Left ventricle myocardium superior (tissue), 1 donor: ENCODE results near the gene CDCP2. TPM values are rescaled to one million over a fixed set of nuclear protein-coding genes. Genes with fewer than 3 reads are reported as not detected.
"Not testable (repeated sequence)": the region's sequence is repeated elsewhere in the genome, so short reads cannot be mapped to it uniquely, and the experiment has no call there.

Experiments used
- ATAC-seq: fragments of 200-7000 bp; cut with Tn5 transposase; one replicate; pipeline ENCODE4 v1.9.1; 2020; ENCODE audit warnings: mild to moderate bottlenecking, moderate library complexity
- DNase-seq: peaks from one replicate; pipeline ENCODE4 v3.0.0-alpha.2; 2020
- intact Hi-C: fragments of 100-400 bp; cut with micrococcal nuclease; formaldehyde crosslinking; loops from one replicate; pipeline ENCODE4 v1.11.0; 2022
- total RNA-seq: library from RNA; stranded (reverse); fragmentation: NEBNext Ultra II Directional; extraction: Animal tissue kit (Norgen Biotek cat#: 25700); gene quantifications from one replicate; pipeline ENCODE4 v1.2.1, GENCODE V29; 2021
- donor health status: DM: no; HTN: yes; CAD: no; lungs with severe emphysema.

Gene CDCP2
- total RNA-seq, 1 donor from 2014 or later: not detected

DNA sequence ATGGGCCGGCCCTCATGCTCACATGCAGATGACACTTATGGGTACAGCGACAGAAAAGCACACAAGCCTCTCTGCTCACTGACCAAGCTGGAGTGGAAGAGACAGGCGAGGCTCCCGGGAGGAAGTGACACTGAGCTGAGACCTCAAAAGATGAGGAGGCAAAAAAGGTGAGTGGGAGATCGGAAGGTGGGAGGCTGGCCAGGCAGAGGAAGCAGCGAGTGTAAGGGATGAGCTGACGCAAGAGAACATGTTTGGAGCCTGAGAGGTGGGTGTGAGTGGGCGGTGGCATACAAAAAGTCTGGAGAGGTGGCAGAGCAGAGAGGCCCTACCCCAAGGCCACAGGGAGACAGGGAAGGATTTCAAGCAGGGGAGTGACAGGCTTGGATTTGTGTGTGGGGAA lies 18.2 kb upstream of the CDCP2 start:
- DNase-seq (no peak), ATAC-seq (no peak)
- intact Hi-C loops: no loop called here

DNA sequence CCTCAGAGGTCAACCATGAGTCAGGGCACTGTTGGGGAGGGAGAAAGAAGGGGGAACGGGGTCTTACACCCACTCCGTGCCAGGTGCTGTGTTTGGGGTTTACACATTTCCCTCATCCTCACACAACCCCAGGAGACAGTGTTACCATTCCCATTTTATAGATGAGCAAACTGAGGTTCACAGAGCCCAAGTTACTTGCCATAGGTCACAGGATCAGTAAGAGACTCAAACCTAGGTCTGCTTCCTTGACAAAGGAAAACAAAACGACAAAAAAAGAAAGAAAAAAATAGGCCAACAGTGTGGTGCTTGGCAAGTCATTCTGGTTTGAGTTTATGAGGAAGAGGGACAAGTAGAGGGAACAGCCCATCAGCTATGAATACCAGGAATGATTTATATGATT lies 16.3 kb upstream of the CDCP2 start:
- ATAC-seq: no peak

DNA sequence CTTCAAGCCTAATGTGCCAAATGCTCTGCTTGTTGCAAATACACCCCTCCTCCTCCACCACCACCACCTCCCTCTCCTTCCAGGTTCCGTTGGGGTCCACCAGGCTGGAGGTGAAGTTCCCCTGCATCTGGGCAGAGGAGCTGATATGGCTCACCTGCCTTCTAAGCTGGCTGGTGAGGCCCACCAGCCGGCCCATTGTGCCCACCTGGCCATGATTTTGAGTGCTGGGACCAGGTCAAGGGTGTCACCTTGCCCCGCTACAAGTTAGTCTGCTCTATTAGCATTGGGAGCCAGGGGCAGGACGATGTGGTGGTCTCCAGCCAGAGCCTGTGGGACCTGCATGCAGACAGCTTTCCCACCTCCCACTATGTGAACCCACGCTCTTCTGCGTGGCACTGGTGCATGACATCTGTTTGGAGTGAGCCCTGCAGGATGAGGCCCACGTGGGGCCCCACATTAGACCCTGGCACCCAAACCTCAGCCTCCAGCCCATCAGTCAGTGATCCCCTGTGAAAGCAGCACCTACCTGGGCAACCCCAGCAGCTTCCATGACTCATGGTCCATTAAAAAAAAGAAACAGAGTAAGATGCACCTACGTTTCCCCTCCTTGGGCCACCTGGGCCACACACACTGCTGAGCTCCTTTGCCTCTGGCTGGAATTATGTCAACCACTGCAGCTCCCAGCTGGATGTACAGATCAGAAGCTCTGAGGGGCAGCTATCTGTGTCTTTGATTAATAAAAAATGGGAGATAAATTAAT lies 15.6 kb upstream of the CDCP2 start:
- ATAC-seq (no peak), DNase-seq (no peak)
- intact Hi-C loops: no loop called here

More for the DNA sequence above, 16.3 kb upstream of the CDCP2 start:
- intact Hi-C loops: no loop called here
- no peak for DNase-seq

DNA sequence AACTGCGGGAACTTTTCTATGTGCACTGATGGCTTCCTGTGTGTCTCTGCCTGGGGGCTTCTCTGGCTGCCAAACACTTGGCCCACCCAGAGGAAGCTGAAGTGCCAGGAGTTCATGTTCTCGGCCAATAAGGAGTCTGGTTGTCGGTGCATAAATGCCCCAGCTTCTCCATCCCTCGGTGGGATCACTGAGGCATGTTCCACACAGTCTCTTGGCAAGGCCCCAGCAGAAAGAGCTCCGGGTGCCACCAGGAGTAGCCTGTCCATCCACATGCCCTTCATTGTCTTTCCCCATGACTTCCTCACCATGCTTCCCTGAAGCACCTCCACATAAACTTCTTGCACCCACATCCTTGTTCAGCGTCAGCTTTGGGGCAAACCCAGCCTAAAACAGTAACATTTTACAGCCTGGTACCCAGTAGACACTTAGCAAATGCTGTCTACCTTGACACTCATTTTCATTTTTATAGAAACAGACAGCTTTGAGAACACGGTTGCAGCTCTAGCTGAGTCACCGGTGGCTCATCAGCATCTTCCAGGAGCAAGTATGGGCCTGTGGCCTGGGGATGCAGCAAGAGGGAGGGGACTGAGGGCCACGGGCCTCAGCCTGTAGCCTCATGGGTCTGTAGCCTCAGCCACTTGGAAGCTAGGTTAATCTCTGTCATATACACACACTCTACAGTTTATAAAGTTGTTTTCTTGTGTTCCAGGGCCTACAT lies 14.8 kb upstream of the CDCP2 start:
- DNase-seq (no peak), ATAC-seq (no peak)
- intact Hi-C loops: no loop called here

DNA sequence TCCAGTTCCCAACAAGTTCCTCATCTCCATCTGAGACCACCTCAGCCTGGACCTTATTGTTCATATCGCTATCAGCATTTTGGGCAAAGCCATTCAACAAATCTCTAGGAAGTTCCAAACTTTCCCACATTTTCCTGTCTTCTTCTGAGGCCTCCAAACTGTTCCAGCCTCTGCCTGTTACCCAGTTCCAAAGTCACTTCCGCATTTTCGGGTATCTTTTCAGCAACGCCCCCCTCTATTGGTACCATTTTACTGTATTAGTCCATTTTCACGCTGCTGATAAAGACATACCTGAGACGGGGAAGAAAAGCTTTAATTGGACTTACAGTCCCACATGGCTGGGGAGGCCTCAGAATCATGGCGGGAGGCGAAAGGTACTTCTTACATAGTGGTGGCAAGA lies 13.6 kb upstream of the CDCP2 start:
- DNase-seq, intact Hi-C loops, ATAC-seq: not testable (repeated sequence)

DNA sequence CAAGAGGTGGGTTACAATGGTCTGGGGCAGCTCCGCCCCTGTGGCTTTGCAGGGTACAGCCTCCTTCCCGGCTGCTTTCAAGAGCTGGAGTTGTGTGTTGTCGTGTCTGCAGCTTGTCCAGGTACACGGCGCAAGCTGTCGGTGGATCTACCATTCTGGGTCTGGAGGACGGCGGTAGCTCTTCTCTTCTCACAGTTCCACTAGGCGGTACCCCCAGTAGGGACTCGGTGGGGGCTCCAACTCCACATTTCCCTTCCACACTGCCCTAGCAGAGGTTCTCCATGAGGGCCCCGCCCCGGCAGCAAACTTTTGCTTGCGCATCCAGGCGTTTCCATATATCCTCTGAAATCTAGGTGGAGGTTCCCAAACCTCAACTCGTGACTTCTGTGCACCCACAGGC lies 12.3 kb upstream of the CDCP2 start:
- intact Hi-C loops: no loop called here
- ATAC-seq: no peak

DNA sequence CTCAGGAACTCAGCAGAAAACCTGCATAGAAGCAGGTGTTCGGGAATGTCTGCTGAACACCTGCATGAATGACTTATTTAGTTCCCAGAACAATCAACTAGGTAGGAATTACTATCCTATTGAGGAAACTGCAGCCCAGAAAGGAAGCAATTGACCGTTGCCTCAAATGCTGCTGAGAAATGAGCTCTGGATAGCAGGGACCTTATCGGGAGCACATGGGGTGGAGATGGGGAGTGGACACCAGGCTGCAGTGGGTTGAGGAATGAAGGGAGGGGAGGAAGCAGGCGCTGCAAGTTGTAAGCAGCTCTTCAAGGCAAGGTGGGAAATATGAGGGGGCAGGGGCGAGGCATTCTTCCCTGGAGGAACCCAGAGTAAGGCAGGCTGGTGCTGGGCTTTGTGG lies 10.8 kb upstream of the CDCP2 start:
- no peak for ATAC-seq

More for the DNA sequence above, 12.3 kb upstream of the CDCP2 start:
- DNase-seq: no peak

DNA sequence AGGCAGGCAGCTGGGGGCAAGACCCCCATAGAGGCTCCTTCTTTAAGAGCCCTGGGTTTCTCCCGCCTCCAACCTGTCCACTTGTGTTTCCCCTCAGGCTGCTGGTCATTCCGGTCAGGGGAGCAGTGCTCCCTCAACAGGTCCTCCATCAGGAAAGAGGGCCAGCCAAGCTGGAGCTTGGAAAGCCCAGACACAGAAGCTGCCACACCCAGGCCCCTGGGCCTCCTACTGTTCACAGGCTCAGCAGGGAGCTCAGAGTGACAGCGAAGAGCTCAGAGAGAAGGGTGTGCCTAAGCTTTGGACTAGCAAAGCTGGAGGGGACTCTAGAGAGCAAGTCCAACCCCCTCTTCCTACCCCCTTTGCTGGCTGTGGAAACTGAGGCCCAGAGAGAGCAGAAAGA lies 10.3 kb upstream of the CDCP2 start:
- DNase-seq: no peak
- intact Hi-C loops: no loop called here
- ATAC-seq: no peak

More for the DNA sequence above, 10.8 kb upstream of the CDCP2 start:
- no peak for DNase-seq
- intact Hi-C loops: no loop called here

DNA sequence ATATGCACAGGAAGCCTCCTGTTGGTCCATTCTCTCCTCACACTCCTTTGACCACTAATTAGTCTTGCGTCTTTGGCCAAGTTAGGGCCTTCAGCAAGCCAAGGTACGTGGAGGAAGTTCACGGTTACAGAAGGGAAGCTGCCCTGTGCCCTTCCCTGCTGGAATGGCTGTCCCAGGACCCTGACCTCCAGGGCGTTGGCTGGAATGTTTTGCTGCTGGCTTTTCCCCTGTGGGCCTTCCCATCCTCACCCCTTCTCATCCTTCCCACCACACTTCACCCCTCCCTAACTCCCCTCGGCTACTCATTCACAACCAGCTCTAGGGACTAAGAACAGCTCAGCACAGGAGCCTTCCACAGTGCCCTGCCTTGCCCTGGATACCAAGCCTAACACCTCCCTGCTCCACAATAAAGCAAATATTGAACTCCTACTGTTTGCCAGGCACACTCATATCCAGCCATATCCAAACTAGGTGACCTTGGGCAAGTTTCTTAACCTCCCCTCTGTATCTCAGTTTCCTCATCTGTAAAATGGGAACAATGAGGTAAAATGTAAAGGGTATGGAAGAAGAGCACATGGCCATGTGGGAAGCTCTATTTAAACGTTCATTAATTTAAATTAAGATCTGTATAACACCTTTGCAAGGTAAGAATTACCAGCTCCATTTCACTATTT lies 8.8 kb upstream of the CDCP2 start:
- DNase-seq (no peak), ATAC-seq (no peak)
- intact Hi-C loops: no loop called here

DNA sequence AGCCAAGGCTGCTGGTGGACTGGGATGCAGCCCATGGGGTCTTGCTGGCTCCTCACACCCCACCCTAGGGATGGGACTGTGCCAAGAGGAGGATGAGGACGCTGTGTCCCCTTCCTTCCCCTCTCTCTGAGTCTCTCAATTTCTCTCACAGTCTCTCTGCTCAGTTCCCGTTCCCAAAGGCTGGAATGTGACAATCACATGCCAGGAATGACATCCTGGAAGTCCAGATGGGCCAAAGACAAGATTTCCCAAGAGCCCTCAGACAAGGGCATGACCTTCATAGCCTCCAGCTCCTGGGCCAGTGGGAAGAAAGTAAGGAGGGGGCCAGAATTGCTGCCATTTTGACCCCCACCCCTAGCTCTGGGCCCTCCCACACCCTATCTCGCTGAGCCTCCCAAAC lies 7.6 kb upstream of the CDCP2 start:
- ATAC-seq: no peak
- intact Hi-C loops: no loop called here
- no peak for DNase-seq

DNA sequence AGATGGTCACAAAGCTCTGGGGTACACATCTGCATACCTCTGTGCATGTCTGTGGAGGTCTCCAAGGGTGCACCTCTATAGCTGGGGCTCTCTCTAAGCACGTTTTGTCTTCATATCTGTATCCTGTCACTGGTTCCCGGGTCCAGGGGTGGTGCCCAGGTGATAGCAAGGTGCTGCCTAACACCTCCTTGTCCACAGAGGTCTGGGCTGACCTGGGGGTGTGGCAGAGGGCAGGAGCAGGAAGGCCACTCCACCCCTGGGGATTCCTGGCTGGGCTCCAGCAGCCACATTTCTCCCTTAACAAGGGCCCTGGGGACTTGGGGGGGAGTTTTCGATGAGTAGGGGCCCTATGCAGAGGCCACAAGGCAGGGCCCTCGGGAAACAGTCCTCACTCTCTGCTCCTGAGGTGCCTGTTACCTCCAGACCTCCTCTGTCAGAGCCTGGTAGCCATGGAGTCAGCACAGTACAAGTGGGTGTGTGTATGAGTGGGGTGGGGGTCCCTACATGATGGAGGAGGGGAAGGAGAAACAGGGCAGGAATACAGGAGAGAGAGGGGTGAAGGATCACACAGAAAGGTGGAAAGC lies 7.0 kb upstream of the CDCP2 start:
- intact Hi-C loops: no loop called here
- DNase-seq (no peak), ATAC-seq (no peak)

DNA sequence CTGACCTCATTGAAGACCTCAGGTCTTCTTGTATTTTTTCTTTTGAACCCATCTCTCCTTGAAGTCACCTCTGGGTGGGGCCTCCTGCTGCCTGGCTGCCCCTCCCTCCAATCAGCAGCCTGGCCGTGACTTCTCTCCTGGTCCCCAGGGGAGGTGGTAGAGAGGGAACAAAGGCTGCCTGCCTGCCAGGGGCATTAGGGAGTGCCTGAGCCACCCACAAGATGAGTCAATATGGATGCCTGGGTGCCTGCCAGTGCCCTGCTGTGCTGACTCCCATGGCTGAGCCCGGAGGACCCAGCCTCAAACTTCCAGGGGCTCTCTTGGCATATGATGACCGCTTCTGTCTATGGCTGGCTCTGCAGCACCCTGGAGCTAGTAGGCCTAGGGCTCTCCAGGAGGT lies 5.3 kb upstream of the CDCP2 start:
- ATAC-seq (no peak), DNase-seq (no peak)
- intact Hi-C loops: no loop called here

DNA sequence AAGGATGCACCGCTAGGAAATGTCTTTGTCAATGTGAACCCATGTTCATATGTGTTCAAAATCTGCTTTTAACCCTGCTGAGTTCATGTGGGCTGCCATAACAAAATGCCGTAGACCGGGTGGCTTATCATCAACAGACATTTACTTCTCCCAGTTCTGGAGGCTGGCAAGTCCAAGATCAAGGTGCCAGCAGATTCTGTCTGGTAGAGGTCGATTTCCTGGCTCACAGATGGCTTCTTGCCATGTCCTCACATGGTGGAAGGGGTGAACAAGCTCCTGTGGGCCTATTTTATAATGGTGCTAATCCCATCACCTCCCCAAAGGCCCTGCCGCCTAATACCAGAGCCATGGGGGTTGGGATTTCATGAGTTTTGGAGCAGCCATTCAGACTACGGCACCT lies 4.6 kb upstream of the CDCP2 start:
- ATAC-seq (no peak), DNase-seq (no peak)
- intact Hi-C loops: no loop called here

DNA sequence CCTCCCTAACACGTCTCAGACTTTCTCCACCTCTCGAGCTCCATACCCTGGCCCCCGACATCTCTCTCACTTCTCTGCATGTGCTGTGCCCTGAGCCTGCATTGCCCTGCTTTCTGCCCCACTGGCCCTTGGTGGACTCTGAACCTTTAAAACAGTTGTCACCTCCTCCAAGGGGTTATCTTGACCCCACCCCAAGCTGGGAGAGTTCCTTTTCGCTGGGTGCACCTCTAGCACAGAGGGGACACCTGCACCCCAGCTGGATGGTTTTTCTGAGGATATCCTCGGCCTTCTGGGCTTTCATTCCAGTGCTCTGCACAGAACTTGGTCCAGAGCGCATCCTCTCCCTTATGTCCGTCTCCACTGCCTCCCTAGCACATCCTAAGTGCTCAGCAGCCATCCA lies 4.2 kb upstream of the CDCP2 start:
- intact Hi-C loops: no loop called here
- DNase-seq (no peak), ATAC-seq (no peak)

DNA sequence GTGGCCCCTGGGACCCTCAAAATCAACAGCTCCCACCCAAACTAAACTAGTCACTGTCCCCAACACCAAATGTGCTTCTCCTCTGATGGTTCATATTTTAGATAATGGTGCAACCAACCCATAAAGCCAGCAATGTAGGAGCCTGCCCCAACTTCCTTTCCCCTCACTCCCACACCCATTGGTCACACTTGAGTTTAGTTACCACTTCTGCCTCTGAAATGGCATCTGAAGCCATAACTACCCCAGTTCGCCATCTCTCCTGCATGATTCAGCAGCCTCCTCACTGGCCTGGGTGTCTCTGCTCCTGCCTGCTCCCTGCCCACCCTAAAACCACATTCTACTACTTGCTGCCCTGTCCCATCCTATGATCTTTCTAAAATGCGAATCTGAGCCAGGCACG lies 3.4 kb upstream of the CDCP2 start:
- ATAC-seq: no peak
- DNase-seq: no peak
- intact Hi-C loops: no loop called here

DNA sequence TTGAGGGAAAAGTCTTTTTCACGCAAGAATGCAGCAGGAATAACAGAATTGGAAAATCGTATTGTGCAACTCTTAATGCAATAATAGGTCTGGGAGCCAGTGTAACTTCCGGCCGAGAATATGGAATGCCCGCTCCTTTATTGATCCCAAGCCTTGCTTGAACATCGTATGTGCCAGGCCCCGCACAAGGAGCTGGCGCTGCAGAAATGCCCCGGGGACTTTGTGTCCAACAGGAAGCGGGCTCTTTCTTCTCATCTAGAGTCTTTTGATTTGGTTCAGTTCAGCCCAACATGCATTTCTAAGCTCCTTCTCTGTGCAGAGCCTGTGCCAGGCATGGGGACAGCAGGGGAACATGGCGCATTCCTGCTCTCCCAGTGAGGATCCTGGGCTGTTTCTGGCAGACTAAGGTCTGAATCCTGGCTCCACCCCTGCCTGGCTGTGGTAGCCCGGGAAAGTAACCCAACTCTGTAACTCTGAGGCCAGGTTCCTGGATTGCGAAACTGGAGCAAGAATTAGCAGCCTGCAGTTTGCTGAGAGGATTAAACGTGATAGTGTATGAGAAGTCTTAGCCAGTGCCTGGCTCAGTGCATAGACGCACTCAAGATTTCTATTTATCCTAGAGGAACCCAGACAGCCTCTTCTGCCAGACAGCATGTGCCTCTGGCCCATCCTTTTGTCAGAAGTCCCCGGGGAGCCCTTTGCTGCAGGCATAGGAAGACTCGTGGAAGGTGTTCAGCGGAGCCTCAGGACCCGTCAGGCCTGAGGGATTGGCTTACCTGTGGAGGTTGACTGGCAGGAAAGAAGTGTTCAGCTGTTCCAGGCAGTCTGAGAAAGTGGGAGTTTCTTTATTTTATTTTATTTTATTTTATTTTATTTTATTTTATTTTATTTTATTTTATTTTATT lies 987 bp upstream of the CDCP2 start:
- peak; percentile 60 for DNase-seq
- peak; percentile 91 for ATAC-seq
- intact Hi-C loops: no loop called here

DNA sequence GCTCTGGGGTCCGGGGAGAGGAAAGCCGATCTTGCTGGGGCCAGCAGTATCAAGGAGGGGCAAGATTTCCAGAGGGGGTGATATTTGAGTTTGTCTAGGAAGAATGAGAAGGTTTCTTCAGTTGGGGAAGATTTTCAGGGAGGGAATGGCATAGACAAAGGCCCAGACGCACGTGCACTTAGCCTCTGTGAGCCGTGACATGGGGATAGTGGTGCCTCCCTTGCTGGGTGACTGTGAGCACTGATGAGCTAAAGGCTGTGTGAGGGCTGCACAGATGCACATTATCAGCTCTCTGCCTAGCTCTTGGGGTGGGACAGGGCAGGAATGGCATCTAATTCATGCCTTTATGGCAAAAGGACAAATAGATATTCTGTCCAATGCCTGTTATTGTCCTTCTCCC lies 1.8 kb downstream of the CDCP2 start:
- DNase-seq: no peak
- intact Hi-C loops: no loop called here

DNA sequence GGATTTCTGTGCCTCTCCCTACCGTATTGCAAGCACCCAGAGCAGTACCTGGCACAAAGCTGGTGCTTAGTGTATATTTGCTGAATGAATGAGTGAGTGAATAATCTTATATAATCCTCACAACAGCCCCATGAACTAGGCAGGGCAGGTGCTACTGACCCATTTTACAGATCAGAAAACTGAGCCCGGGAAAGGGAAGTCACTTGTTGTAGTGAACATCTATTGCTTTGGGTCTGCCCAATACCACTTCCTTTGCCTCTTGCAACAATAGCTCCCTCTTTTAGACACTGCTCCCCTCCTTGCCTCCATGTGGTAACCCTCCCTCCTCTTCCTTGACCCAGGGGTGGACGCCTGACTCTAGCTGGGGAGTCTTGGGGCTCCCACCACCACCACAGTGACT lies 3.1 kb downstream of the CDCP2 start:
- no peak for DNase-seq
- ATAC-seq: no peak
- intact Hi-C loops: no loop called here

More for the DNA sequence above, 1.8 kb downstream of the CDCP2 start:
- no peak for ATAC-seq

DNA sequence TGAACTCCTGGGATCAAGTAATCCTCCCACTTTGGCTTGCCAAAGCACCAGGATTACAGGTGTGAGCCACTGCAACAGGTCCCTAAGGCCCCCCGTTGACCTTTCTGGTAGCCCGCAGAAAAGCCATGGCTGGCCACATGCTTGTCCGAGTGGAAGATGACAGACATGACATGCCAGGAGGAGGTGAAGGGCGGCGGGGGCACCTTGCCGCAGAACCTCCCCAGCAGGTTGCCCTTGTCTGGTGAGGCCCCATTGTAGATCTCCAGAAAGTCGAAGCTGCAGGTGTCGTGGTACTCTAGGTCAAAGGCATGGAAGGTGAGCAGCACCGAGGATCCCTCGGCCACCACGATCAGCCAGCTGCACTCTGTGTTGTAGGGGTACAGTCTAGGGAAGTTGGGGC lies 8.4 kb downstream of the CDCP2 start:
- intact Hi-C loops: no loop called here
- ATAC-seq (no peak), DNase-seq (no peak)
